ENCODE results near the gene JUNB.

GRCh38 chr19:12834566-12834943, 43.3 kb downstream of the JUNB start, which contains the start of gene RTBDN:
- TF ChIP-seq POLR2A (IDR thresholded peaks at IDR 0.05) (no peak), CTCF (IDR thresholded peaks at IDR 0.05) (no peak), EP300 (IDR thresholded peaks at IDR 0.05) (no peak), POLR2AphosphoS5 (IDR thresholded peaks at IDR 0.05) (no peak)

Measured in sigmoid colon (tissue), 4 donors.